Vagina (tissue), 2 donors: ENCODE measurements around the gene ASH1L.

ENCODE experiments used
- POLR2A ChIP-seq, 2 donors: fragments of 450-650 bp; IDR thresholded peaks; one replicate each; pipeline ENCODE4 v1.6.1; 2017; ENCODE audit warnings: antibody characterized with exemption in 2 of 2, mild to moderate bottlenecking in 2 of 2, moderate library complexity in 2 of 2
- TF ChIP-seq, protein P1 (sequence below), 3 experiments: fragments of 450-650 bp in 2 of 3; fragments of 200-600 bp in 1 of 3; sonication (generic) in 1 of 3; IDR thresholded peaks; one replicate each; pipeline ENCODE4 v1.5.1; 2017 to 2019; ENCODE audit warnings: antibody characterized with exemption in 3 of 3, mild to moderate bottlenecking in 2 of 3, moderate library complexity in 2 of 3

DNA sequence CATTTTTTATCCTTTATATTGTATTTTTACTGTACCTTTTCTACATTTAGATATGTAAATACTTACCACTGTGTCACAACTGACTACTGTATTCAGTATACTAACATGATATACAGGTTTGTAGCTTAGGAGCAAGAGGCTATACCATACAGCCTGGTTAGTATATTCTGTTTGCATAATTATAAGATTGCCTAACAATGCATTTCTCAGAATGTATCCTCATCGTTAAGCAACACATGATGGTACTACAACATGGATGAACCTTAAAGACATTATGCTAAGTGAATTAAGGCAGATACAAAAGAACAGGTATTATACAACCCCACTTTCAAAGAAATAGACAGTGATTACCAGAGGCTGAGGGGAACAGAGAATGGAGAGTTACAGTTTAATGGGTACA is 179.2 kb downstream of the ASH1L start:
- TF ChIP-seq, protein P1, sequence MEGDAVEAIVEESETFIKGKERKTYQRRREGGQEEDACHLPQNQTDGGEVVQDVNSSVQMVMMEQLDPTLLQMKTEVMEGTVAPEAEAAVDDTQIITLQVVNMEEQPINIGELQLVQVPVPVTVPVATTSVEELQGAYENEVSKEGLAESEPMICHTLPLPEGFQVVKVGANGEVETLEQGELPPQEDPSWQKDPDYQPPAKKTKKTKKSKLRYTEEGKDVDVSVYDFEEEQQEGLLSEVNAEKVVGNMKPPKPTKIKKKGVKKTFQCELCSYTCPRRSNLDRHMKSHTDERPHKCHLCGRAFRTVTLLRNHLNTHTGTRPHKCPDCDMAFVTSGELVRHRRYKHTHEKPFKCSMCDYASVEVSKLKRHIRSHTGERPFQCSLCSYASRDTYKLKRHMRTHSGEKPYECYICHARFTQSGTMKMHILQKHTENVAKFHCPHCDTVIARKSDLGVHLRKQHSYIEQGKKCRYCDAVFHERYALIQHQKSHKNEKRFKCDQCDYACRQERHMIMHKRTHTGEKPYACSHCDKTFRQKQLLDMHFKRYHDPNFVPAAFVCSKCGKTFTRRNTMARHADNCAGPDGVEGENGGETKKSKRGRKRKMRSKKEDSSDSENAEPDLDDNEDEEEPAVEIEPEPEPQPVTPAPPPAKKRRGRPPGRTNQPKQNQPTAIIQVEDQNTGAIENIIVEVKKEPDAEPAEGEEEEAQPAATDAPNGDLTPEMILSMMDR (IDR thresholded peaks at IDR 0.05) = no peak
- no peak for TF ChIP-seq POLR2A (IDR thresholded peaks at IDR 0.05)
